Measurements from ENCODE around the gene GRIP1.

The GRIP1 gene, protein sequence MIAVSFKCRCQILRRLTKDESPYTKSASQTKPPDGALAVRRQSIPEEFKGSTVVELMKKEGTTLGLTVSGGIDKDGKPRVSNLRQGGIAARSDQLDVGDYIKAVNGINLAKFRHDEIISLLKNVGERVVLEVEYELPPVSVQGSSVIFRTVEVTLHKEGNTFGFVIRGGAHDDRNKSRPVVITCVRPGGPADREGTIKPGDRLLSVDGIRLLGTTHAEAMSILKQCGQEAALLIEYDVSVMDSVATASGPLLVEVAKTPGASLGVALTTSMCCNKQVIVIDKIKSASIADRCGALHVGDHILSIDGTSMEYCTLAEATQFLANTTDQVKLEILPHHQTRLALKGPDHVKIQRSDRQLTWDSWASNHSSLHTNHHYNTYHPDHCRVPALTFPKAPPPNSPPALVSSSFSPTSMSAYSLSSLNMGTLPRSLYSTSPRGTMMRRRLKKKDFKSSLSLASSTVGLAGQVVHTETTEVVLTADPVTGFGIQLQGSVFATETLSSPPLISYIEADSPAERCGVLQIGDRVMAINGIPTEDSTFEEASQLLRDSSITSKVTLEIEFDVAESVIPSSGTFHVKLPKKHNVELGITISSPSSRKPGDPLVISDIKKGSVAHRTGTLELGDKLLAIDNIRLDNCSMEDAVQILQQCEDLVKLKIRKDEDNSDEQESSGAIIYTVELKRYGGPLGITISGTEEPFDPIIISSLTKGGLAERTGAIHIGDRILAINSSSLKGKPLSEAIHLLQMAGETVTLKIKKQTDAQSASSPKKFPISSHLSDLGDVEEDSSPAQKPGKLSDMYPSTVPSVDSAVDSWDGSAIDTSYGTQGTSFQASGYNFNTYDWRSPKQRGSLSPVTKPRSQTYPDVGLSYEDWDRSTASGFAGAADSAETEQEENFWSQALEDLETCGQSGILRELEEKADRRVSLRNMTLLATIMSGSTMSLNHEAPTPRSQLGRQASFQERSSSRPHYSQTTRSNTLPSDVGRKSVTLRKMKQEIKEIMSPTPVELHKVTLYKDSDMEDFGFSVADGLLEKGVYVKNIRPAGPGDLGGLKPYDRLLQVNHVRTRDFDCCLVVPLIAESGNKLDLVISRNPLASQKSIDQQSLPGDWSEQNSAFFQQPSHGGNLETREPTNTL

DNA sequence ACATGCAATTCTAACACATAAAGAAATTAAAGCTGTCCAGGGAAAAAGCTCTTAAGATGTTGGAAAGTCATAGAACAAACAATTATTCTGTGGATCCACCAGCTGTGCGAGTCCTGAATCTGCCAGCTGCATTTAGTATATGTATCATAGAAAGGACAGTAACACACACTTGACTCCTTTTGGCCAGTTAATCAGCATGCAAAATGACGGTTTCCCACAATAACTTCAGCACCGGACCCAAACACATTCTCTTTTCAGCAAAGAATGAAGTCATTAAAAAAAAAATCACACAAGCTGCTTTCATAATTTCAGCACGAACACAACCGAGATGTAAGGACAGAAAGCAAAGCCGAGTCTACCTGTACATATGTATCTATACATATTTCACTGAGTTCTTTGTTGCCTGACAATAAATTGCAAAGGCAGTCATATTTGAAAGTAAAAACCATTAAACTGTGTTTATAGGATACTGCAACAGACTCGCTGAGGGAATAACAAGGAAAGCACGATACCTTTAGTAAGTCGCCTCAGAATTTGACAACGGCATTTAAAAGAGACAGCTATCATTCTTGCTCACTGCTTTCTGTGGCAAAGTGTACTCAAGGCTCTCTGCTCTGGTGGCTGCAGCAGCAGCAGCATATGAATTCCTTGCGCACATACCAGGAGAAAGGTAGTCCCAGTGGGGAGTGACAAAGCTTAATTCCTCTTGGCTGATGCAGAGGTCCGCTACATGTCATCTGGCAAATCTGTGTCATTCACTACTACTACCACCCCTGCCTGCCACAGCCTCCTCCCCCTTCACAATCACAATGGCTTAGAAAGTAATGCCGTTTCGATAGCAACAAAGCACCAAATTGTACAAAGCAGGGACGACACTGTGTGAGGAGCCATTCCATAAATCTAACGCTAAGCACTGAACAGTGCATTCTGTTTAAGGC is at the start of gene GRIP1:
GRIP1 (minus strand) TSS at position 739 of the 938 bp plus-strand sequence; CDS start at position 567, 172 bp downstream.
- no peak for DNase-seq

DNA sequence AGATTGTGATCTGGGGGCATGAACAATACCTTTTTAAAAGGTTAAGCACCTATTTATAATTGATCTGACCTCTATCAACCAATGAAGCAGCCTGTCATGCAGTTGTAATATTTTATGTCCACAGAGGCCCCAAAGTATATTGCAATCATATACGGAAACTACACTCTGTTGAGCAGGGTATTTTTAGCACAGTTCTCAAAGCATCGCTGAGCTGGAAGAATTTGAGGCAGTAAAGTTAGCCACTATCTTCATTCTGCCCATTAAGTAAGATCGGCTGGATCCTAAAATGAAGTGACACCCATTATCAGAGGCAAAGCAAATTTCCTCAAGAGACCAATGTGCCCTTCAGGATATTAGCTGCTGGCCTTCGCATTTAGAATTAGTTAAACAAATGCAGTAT is 47.7 kb upstream of the GRIP1 start:
- DNase-seq, result no peak

- DNase-seq, result no peak
Observed at GRCh38 chr12:66725031-66725430, 46.2 kb upstream of the GRIP1 start.

DNA sequence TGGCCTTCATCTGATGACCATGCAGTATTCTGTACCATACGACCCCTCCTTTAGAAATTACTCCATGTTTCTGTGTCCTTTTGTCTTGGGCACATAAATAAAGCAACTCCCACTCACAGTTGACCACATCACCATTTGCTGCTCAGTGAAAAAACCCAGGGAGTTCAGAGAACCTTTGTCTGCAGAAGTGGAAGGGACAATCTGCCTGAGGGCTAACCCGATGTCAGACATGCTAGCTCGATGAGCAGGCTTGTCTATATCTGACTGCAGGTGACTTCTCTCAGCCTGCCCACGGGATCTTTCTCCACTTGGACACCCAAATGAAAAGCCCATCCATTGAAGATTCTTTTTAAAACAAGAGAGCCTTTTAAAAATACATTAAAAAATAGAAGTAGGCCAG is 45.7 kb upstream of the GRIP1 start:
- DNase-seq, result no peak

- DNase-seq, result no peak
Observed at GRCh38 chr12:66724026-66724425, 45.1 kb upstream of the GRIP1 start.

DNA sequence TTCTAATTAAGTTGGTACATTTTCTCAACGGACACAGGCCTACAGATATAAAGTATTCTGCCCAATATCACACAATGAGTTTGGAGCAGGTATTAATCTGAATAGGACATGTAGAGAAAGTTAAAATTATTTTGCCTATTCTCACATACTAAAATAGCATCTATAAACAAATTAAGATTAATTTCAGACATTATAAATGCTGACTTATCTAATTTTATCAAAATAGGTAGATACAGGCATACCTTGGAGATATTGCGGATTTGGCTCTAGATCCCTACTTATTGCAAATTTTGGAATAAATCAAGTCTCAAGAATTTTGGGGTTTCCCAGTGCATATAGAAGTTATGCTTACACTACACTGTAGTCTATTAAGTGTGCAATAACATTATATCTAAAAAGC is 41.0 kb upstream of the GRIP1 start:
- DNase-seq, result no peak

DNA sequence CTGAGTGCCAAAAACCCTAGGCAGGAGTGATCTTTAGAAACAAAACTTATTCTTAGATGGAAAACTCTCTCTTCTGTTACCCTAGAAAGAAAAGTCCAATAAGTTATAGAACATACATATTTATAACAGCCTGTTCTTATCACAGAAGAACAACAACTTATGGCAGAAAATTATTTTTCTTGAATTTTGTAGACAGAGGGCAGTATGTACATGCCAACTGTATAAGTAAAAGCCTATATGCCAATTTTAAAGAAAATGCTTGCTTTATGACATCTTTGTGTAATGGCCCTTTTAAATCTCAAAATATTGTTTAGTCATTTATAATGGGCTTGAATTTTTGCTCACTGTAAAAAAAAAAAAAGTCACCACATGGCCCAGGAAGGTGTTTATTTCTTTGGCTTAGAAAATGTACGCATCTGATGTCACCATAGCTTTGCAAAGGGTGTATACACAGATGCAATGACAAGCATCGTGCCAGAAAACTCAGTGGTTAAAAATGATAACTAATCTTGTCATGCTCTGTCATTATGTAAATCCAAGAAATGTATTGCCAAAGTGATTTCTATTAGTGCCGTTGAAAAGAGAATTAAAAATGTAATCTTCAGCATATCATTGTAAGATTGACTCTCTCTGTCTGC is 38.3 kb upstream of the GRIP1 start:
- no peak for DNase-seq

DNA sequence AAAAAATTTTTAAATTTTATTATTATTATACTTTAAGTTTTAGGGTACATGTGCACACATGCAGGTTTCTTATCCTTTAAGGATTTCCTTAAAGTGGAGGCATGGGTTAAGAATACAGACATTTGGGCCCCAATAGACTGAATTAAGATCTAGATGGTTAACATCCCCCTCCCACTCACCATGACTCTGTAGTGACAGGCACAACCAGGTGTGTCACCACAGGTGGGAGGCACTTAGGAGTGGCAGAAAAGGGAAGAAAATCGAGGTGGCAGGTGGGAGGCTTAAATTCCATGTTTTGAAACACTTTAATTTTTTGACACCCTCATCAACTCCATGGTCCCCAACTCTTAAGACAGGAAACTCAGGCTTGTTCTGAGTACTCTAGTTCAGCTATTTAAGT is 37.6 kb upstream of the GRIP1 start:
- DNase-seq, result no peak

DNA sequence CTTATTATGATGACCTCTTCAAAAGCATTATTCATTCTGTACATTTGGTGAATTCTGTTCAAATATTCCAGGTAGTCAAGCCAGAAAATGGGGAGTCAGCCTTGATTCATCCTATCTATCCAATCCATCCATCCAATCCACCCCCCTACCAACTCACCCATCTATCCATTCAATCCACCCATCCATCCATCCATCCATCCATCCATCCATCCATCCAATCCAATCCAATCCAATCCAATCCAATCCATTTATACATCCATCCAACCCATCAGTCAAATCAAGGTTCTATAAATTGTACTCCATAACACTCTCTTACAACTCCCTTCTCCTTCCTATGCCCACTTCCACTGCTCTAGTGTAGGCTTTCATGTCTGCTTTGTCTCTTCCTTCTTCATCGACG is 35.8 kb upstream of the GRIP1 start:
- no peak for DNase-seq

DNA sequence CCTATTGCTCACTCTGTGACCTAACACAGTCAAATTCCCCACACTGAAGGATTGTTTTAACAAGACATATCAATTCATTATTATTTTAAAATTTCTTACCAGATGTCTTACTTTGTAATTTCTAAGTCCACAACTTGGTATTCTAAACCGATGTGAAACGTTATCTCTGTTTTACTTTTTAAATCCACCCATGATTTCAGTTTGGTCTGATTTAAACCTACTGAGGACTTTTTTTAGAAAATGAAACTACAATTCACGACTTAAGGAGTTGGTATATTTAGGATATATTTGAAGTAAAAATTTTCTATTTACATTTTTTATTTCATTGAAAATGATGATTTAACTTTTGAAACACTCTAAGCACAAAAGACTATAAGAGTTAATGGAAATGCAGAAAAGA is 35.1 kb upstream of the GRIP1 start:
- no peak for DNase-seq

GRCh38 chr12:66709893-66710292 is 31.0 kb upstream of the GRIP1 start:
- DNase-seq, result no peak

DNA sequence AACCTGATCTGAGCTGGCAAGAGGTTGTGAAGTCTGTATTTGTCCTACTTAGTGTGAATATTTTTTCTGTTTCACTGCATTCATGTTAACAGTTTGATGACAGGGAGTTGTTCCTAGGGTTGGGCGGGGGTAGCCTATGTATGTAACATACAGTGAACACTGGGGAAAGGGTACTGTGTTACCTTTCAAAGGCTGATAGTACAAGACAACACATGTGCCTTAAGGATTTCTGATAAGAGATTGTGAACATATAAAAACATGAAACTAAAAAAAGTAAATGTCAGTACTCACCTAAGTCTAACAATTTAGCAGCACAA is 30.5 kb upstream of the GRIP1 start:
- DNase-seq, result no peak

- no peak for DNase-seq
Observed at GRCh38 chr12:66708704-66709456, 30.0 kb upstream of the GRIP1 start.

- DNase-seq, result no peak
Observed at GRCh38 chr12:66707002-66707697, 28.3 kb upstream of the GRIP1 start.

DNA sequence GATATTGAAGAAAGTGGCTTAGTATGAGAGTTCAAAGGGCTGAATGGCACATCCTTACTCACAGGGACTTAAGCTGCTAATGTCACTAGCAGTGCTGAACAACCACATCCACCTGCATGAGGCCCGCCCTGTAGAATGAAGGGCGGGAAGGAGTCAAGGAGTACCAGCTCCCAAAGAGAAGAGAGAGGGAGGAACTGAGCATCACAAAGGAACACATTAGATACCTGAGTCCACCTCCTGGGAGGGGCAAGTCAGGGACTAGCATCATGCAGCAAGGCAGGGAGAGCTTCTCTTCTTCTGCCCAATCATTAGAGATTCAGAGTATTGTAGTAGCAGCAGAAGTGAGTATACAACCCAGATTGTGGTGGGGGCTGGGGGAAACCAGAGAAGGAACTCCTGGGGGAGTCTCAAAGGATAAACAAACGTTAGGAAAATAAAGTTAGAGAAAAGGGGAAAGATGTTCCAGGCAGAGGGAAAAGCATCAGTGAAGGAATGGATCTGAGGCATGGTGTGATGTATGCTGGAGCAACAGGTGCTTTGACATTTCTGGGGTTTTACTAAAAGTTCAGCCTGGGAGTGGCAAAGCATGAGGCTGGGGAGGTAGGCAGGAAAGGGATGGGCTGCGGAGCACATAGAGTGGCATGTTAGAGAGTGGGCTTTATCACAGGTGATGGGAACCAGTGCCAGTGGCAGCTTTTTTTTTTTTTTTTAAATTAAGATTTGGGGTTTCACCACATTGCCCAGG is 21.0 kb upstream of the GRIP1 start:
- no peak for DNase-seq

DNA sequence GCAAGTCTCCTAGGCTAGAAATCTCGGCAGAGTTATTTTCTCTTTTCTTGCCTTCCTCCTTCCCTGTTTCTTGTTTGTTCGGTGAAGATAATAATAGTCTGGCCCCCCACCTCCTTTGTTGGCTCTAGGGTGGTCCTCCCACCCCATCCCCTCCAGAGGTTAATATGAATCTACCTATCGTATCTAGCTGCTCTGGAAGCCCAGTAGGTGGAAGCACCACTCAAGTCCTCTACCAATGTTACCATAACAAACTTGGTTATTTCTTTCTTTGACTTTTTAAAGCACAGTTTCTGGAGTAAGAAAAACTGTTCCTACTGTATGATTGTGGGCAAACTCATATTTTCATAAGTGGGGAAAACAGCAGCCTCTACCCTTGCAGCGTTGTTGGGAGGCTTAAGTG is 19.7 kb upstream of the GRIP1 start:
- no peak for DNase-seq

GRCh38 chr12:66697404-66697803 is 18.5 kb upstream of the GRIP1 start:
- no peak for DNase-seq

GRCh38 chr12:66694666-66695613 is 16.1 kb upstream of the GRIP1 start:
- DNase-seq, result no peak

Measured in GOT3 (cell line).